Activated gamma-delta T cell treated with Interleukin-2 at 50 U/mL for 16 hours (primary cell): ENCODE data around the gene GIT1.

ENCODE experiments used
- DNase-seq: peaks from one replicate; pipeline ENCODE4 v3.0.0-alpha.2; 2020

GIT1 gene

GRCh38 chr17:29577385-29578211 is 11.8 kb downstream of the GIT1 start:
- no peak for DNase-seq

- no peak for DNase-seq
These were observed 12.5 kb downstream of the GIT1 start for GRCh38 chr17:29577001-29577370.

DNA sequence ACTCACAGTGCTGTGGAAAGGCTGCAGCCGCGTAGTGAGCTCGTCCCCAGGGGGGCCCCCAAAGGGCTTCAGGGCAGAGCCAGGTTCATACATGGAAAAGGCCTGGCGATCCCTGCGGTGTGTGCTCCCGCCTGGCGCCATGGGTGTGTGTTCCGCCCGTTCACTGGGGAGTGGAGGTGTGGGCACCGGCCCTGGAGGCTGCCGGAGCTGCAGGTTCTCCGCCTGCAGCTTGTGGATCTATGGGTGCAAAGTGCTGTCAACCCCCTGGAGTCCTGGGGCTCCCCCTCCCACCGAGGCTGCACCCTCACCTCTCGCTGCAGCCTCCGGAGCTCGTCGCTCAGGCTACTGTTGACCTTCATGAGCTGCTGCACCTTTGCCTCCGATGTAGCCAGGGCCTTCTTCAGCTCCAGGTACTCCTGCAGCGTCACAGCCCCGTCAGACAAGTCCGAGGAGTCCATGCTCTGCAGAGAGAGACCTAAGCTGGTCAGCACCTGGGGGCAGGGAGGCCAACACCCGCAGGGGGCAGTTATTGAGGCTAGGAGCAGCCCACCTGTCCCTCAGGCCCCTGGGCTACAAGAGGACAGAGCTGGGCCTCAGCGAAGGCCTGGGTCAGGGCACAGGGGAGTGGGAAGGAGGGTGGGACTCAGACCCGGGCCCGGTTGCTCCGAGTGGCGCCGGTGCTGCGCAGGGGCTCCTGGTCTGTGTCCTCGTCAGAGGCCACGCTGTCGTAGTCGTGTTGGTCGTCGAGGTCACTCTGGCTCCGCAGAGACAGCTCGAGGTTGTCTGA is 13.0 kb downstream of the GIT1 start:
- DNase-seq, result no peak

- DNase-seq, result no peak
These were observed 13.8 kb downstream of the GIT1 start for GRCh38 chr17:29575511-29576213.

DNA sequence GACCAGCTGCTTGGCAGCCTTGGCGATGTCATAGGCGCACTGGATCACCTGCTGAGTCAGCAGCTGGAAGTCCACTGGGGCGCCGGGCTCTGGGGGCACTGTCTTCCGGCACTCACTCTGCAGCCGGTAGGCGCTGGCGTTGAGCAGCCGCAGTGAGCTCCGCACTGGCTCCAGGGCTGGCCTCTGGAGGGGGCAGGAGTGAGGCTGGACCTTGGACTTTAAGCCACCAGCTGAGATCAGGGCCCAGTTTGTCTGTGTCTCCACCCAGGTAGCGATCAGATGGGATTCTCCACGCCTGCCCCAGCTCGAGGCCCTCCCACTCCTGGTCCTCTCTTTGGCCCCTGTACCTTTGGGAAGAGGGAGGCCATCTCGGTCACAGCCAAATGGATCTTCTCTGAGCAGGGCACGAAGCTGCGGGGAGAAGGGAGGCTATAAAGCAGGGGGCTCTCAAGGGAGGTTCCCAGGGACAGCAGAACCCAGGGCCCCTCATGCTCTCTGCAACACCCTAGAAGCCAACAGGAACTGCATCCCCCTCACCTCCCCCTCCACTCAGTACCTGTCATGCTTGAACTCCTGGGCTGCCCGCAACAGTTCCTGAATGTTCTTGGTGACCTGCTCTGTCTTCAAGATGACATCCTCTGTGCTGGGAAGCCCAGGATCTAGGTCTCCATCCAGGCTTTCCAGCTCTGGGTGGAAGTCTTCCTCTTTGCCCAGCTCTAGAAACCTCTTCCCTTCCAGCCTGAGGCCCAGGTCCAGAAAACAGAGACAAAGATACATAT is 14.5 kb downstream of the GIT1 start:
- DNase-seq, result no peak

- no peak for DNase-seq
These were observed 15.3 kb downstream of the GIT1 start for GRCh38 chr17:29573871-29574731.

- DNase-seq, result no peak
These were observed 15.9 kb downstream of the GIT1 start for GRCh38 chr17:29573558-29573869.

GRCh38 chr17:29572691-29573557 is 16.5 kb downstream of the GIT1 start:
- DNase-seq, result peak; percentile 55

GRCh38 chr17:29571883-29572681 is 17.4 kb downstream of the GIT1 start:
- DNase-seq, result no peak

GRCh38 chr17:29571486-29571882 is 18.0 kb downstream of the GIT1 start:
- DNase-seq, result no peak

DNA sequence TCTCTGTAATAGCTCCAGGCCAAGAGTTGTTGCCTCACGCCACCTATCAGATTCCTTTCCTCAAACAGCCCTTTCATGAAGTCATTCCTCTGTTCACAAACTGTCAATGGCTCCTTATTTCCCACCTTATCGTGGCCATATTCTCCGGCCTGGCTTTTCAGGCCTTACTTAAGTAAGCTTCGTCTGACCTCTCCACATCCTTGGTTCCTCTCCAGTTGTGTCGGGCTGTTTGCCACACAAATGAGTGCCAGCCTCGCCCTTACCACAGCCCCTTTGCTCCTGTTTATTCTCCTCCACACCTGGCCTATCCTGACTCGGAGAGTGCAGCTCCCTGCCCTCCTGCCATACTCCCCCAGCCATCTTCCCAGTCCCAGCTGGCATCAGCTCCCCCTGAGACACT is 18.9 kb downstream of the GIT1 start:
- no peak for DNase-seq

GRCh38 chr17:29569245-29569950 is 20.1 kb downstream of the GIT1 start:
- no peak for DNase-seq

DNA sequence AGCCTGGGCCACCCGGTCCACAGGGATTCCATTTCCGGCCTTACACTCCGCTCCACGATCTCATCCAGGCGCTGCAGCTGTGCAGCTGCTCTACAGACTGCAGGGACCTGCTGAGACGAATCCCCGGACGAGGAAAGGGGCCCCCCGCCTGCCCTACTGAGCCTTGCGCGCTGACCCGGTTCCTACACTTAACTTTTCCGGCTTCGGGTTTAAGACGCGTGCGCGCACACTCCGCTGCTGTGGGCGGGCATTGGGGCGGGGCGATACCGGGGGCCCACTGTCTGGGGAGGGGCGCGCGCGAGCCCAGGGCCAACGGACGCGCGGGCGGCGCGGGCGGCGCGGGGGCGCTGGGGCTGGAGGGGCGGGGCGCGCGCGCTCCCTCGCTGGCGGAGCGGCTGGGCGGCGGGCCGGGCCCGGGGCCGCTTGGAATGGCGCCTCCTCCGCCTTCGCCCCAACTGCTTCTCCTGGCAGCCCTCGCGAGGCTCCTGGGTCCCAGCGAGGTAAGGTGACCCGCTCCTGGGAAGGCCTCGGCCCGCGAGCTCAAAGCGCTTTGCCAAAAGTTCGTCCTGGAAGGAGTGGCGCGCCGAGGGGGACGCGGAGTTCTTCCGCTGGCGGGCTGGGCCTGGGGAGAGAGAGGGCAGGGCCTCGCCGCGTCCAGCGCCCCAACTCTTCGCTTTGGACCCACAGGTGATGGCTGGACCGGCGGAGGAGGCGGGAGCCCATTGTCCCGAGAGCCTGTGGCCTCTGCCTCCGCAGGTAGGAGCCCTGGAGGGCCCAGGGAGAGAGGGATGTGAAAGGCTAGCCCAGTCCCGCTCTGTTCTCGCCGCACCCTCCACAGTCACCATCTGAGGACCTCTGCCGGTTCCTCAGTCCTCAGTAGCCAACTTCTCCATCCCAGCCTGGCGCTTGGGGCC is 20.9 kb downstream of the GIT1 start, which contains the start of gene TP53I13:
Gene TP53I13, plus strand, starts transcription at position 371 of the 914 bp plus-strand sequence. Its CDS starts 58 bp downstream, at position 429.
- peak; percentile 87 for DNase-seq

GRCh38 chr17:29567554-29568330 is 21.7 kb downstream of the GIT1 start:
- DNase-seq, result peak; percentile 71

DNA sequence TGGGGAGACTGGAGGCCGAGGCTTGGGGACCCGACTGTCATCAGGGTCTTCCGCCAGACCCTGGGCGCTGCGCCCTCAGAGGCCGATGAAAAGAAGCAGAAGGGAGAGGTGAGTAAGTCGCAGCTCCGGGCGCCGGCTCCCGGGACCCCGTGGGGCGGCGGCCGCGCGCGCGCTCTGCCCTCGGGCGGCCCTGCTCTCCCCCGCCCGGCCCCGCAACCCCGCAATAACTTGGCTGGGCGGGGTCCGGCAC is 22.2 kb downstream of the GIT1 start:
- DNase-seq, result no peak

DNA sequence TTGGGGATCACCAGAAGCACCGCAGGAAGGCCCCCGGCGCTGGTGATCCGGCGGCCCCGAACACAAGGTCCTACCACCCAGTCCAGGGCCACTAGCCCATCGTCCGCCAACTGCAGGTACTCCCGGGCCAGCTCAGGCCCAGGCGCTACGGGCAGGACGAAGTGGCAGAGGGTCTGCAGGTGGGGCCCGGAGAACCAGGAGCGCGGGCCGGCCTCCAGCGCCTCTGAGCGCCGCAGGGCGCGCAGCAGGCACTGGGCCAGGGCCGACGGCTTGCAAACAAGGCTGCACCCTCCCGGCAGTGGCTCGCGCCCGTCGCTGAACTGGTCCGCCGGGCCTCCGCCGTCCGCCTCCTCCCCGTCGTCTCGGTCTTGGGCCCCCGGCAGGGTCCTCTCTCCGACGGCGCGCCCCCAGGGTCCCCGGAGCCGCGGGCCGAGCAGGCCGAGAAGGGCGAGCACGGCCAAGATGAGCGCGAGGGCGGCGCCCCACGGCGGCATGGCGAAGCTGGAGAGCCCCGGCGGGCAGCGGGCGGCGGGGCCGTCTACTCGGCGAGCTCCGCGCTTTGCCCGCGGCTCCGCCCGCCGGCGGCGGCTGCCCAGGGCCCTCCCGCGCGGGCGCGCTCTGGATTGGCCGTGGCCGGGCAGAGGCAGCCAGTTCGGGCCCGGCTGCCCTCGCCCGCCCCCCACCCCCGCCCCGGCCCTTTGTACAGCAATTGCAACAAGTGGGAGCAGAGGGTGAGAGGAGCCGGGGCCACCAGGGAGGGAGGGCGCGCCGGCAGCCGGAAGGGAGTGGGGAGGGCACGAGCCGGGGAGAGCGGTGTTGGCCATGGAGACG is 22.8 kb downstream of the GIT1 start, which contains the start of gene ABHD15:
Gene ABHD15, minus strand, starts transcription at position 565 of the 831 bp plus-strand sequence. Its CDS starts 71 bp downstream, at position 494.
- DNase-seq, result peak; percentile 45
